OCI-LY7 (cell line): ENCODE measurements around the gene DNAAF3. TPM values are rescaled to one million over a fixed set of nuclear protein-coding genes. Genes with fewer than 3 reads are reported as not detected.

ENCODE experiments used
- BruUV-seq: library from RNA; stranded (reverse); fragments of 400-500 nt; replicated peaks from 2 replicates; lab custom pipeline; 2021; lab: Mats Ljungman, UMichigan
- CTCF ChIA-PET: fragments of 300-600 bp; sonication (Branson Sonifier 250); formaldehyde crosslinking; loops from one replicate; lab custom pipeline; 2022; ENCODE audit warnings: antibody characterized with exemption; ENCODE audit not compliant: unreplicated experiment; lab: Charles Lee
- POLR2A ChIA-PET: fragments of 300-600 bp; sonication (Branson Sonifier 250); formaldehyde crosslinking; loops from one replicate; lab custom pipeline; 2022; ENCODE audit warnings: antibody characterized with exemption; lab: Charles Lee
- DNase-seq: peaks from one replicate; pipeline ENCODE4 v3.0.0-alpha.2; 2015; ENCODE audit warnings: low spot score
- H2AFZ ChIP-seq: fragments of 200-600 bp; sonication (generic), shearing (Covaris generic); 2 replicates; pipeline ENCODE4 v1.6.1; 2014; ENCODE audit warnings: mild to moderate bottlenecking, antibody characterized with exemption, low read length, moderate library complexity
- H3K27ac ChIP-seq: fragments of 200-600 bp; sonication (generic); 2 replicates; pipeline ENCODE4 v1.5.1; 2014; ENCODE audit warnings: mixed run types, low read depth, mild to moderate bottlenecking, moderate library complexity, low read length, inconsistent platforms; ENCODE audit not compliant: poor library complexity, severe bottlenecking
- H3K36me3 ChIP-seq: fragments of 200-600 bp; sonication (generic); 2 replicates; pipeline ENCODE4 v1.6.1; 2014; ENCODE audit warnings: mild to moderate bottlenecking, antibody characterized with exemption, low read length, moderate library complexity, mixed read lengths; ENCODE audit not compliant: insufficient read depth
- H3K4me1 ChIP-seq: fragments of 200-600 bp; sonication (generic); 2 replicates; pipeline ENCODE4 v1.5.1; 2014; ENCODE audit warnings: mild to moderate bottlenecking, low read length; ENCODE audit not compliant: insufficient read depth, poor library complexity, severe bottlenecking
- H3K4me2 ChIP-seq: fragments of 200-600 bp; sonication (generic); 2 replicates; pipeline ENCODE4 v1.6.1; 2014; ENCODE audit warnings: mild to moderate bottlenecking, low read length
- H3K4me3 ChIP-seq: fragments of 200-600 bp; sonication (generic); 2 replicates; pipeline ENCODE4 v1.5.1; 2014; ENCODE audit warnings: mild to moderate bottlenecking, low read depth, low read length; ENCODE audit not compliant: poor library complexity, severe bottlenecking
- H3K79me2 ChIP-seq: fragments of 200-600 bp; sonication (generic); 2 replicates; pipeline ENCODE4 v1.6.1; 2016; ENCODE audit warnings: low read depth, mild to moderate bottlenecking, low read length, moderate library complexity, mixed read lengths; ENCODE audit not compliant: insufficient read depth
- H3K9me2 ChIP-seq: fragments of 200-600 bp; sonication (generic); 2 replicates; pipeline ENCODE4 v1.6.1; 2016; ENCODE audit warnings: mild to moderate bottlenecking, low read length, mixed read lengths; ENCODE audit not compliant: insufficient read depth
- H3K9me3 ChIP-seq: fragments of 200-600 bp; sonication (generic); 2 replicates; pipeline ENCODE4 v1.6.1; 2014; ENCODE audit warnings: mild to moderate bottlenecking, mixed run types, low read length, mixed read lengths
- H4K20me1 ChIP-seq: fragments of 200-600 bp; sonication (generic); 2 replicates; pipeline ENCODE4 v1.6.1; 2014; ENCODE audit warnings: mild to moderate bottlenecking, antibody characterized with exemption, low read length, moderate library complexity, mixed read lengths; ENCODE audit not compliant: insufficient read depth
- EZH2phosphoT487 ChIP-seq: fragments of 200-600 bp; sonication (generic); IDR thresholded peaks from 2 replicates; pipeline ENCODE4 v1.6.1; 2018; ENCODE audit warnings: low read depth, borderline replicate concordance, mild to moderate bottlenecking, mixed run types, antibody characterized with exemption, low read length, moderate library complexity, mixed read lengths
- intact Hi-C: fragments of 100-400 bp; cut with micrococcal nuclease; formaldehyde crosslinking; loops from one replicate; pipeline ENCODE4 v1.10.0; 2022; ENCODE audit not compliant: unreplicated experiment
- total RNA-seq, 2 experiments: library from RNA; depleted of rRNA in 1 of 2; stranded (reverse); fragments of >200 nt in 1 of 2; shearing (Covaris generic) in 1 of 2; gene quantifications; 2 replicates each; pipeline ENCODE4 v1.2.3, GENCODE V29; 2014 to 2022
- TF ChIP-seq, protein P1 (sequence below): fragments of 200-600 bp; sonication (generic); conservative IDR thresholded peaks from 2 replicates; pipeline ENCODE4 v1.5.1; 2014; ENCODE audit warnings: mild to moderate bottlenecking, antibody characterized with exemption, low read length, moderate library complexity, mixed read lengths

DNAAF3 gene
- total RNA-seq, 2 experiments from 2014 or later, result 2.5 to 2.8 TPM

- H3K9me3 ChIP-seq, result peaks cover 7% of the 10 kb centered on the region
- peak overlapping the region; percentile 54; the same call in 1 of the 2 replicates for H2AFZ ChIP-seq
- intact Hi-C loops, result no loop called here
- CTCF ChIA-PET, result interaction anchor here (1.2 kb wide), 1 partner anchor 9 kb away, joined by 3 read pairs; no protein-coding TSS in a partner anchor
- 0 out of 2 replicates have a peak, but pooled peaks cover 6% of the 10 kb centered on the region for H3K36me3 ChIP-seq
- H3K4me3 ChIP-seq, result peak overlapping the region; percentile 7
- H3K79me2 ChIP-seq, result no peaks in the 10 kb centered on the region
- H4K20me1 ChIP-seq, result no peaks in the 10 kb centered on the region
- peak overlapping the region; percentile 71 for H3K27ac ChIP-seq
- peak overlapping the region; percentile 13 for H3K4me2 ChIP-seq
- BruUV-seq, result no TSS peak
- H3K9me2 ChIP-seq, result no peaks in the 10 kb centered on the region
- peak; percentile 48 for DNase-seq
- POLR2A ChIA-PET, result interaction anchor here (0.6 kb wide), 1 partner anchor 261 kb away, joined by 4 read pairs; no protein-coding TSS in a partner anchor
- H3K4me1 ChIP-seq, result peaks cover 50% of the 10 kb centered on the region
- TF ChIP-seq, protein P1, sequence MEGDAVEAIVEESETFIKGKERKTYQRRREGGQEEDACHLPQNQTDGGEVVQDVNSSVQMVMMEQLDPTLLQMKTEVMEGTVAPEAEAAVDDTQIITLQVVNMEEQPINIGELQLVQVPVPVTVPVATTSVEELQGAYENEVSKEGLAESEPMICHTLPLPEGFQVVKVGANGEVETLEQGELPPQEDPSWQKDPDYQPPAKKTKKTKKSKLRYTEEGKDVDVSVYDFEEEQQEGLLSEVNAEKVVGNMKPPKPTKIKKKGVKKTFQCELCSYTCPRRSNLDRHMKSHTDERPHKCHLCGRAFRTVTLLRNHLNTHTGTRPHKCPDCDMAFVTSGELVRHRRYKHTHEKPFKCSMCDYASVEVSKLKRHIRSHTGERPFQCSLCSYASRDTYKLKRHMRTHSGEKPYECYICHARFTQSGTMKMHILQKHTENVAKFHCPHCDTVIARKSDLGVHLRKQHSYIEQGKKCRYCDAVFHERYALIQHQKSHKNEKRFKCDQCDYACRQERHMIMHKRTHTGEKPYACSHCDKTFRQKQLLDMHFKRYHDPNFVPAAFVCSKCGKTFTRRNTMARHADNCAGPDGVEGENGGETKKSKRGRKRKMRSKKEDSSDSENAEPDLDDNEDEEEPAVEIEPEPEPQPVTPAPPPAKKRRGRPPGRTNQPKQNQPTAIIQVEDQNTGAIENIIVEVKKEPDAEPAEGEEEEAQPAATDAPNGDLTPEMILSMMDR, result no peak
- no peak for TF ChIP-seq EZH2phosphoT487
Observed at GRCh38 chr19:55152017-55152416, 14.4 kb downstream of the DNAAF3 start.

- peaks cover 7% of the 10 kb centered on the region for H3K9me3 ChIP-seq
- H3K79me2 ChIP-seq, result no peaks in the 10 kb centered on the region
- no peak for DNase-seq
- no peaks in the 10 kb centered on the region for H3K9me2 ChIP-seq
- H3K4me1 ChIP-seq, result peaks cover 66% of the 10 kb centered on the region
- H3K27ac ChIP-seq, result no peak within 1 kb of the TSS
- POLR2A ChIA-PET, result no interaction called here
- CTCF ChIA-PET, result no interaction called here
- H3K36me3 ChIP-seq, result 0 out of 2 replicates have a peak, but pooled peaks cover 6% of the 10 kb centered on the region
- BruUV-seq, result no TSS peak
- H2AFZ ChIP-seq, result no peak within 1 kb of the TSS
- H4K20me1 ChIP-seq, result no peaks in the 10 kb centered on the region
- TF ChIP-seq, protein P1, result no peak
- TF ChIP-seq EZH2phosphoT487, result no peak
- intact Hi-C loops, result no loop called here
- H3K4me2 ChIP-seq, result no peak within 1 kb of the TSS; the same call in 1 of the 2 replicates
- H3K4me3 ChIP-seq, result no peak within 1 kb of the TSS
Observed at GRCh38 chr19:55149078-55150003, 17.1 kb downstream of the DNAAF3 start, which contains the start of gene TNNT1. Gene TNNT1 (minus strand): TSS chr19:55149206. CDS start chr19:55147157, 2,049 bp downstream.
